OCI-LY3 (cell line): ENCODE measurements around the gene MYLK.

Experiments used
- H2AFZ ChIP-seq: fragments of 200-600, 300-600 bp; shearing (Covaris generic); 2 replicates; pipeline ENCODE4 v1.6.0; 2014; ENCODE audit warnings: antibody characterized with exemption, low read depth, low read length
- H3K27ac ChIP-seq: fragments of 200-600, 300-600 bp; sonication (generic); 2 replicates; pipeline ENCODE4 v1.5.1; 2014; ENCODE audit warnings: mild to moderate bottlenecking, low read length, moderate library complexity, mixed read lengths
- H3K27me3 ChIP-seq: fragments of 200-600, 300-600 bp; sonication (generic); 2 replicates; pipeline ENCODE4 v1.6.1; 2014; ENCODE audit warnings: low read depth, low read length, mixed read lengths
- H3K36me3 ChIP-seq: fragments of 200-600, 300-600 bp; sonication (generic); replicated peaks from 2 replicates; pipeline ENCODE3; 2014; ENCODE audit warnings: low read depth, low read length, mixed read lengths
- H3K4me1 ChIP-seq: fragments of 300-600, 200-600 bp; sonication (generic); 2 replicates; pipeline ENCODE4 v1.6.1; 2014; ENCODE audit warnings: low read length, mixed read lengths
- H3K4me2 ChIP-seq: fragments of 200-600, 300-600 bp; sonication (generic); 2 replicates; pipeline ENCODE4 v1.6.1; 2014; ENCODE audit warnings: low read length, mixed read lengths
- H3K4me3 ChIP-seq: fragments of 300-600, 200-600 bp; sonication (generic); 2 replicates; pipeline ENCODE4 v1.5.1; 2014; ENCODE audit warnings: antibody characterized with exemption, mild to moderate bottlenecking, low read length, moderate library complexity
- H3K79me2 ChIP-seq: fragments of 300-600, 200-600 bp; shearing (Covaris generic); 2 replicates; pipeline ENCODE4 v1.6.1; 2014; ENCODE audit warnings: mild to moderate bottlenecking, low read length, mixed read lengths
- H3K9ac ChIP-seq: fragments of 300-600, 200-600 bp; shearing (Covaris generic); 2 replicates; pipeline ENCODE4 v1.6.0; 2014; ENCODE audit warnings: mild to moderate bottlenecking, low read length, moderate library complexity
- H3K9me3 ChIP-seq: fragments of 200-600, 300-600 bp; shearing (Covaris generic); 2 replicates; pipeline ENCODE4 v1.6.1; 2014; ENCODE audit warnings: low read length, mixed read lengths; ENCODE audit not compliant: insufficient read depth
- H4K20me1 ChIP-seq: fragments of 200-600, 300-600 bp; sonication (generic); 2 replicates; pipeline ENCODE4 v1.6.1; 2016; ENCODE audit warnings: low read length, mixed read lengths; ENCODE audit not compliant: insufficient read depth
- EZH2phosphoT487 ChIP-seq: fragments of 200-600 bp; shearing (Covaris generic); IDR thresholded peaks from 2 replicates; pipeline ENCODE4 v1.6.1; 2018; ENCODE audit warnings: antibody characterized with exemption, mixed run types, low read depth
- TF ChIP-seq, protein P1 (sequence below): fragments of 200-600, 300-600 bp; sonication (generic); IDR thresholded peaks from 2 replicates; pipeline ENCODE4 v1.5.1; 2014; ENCODE audit warnings: antibody characterized with exemption, low read length, low read depth

Gene MYLK

DNA sequence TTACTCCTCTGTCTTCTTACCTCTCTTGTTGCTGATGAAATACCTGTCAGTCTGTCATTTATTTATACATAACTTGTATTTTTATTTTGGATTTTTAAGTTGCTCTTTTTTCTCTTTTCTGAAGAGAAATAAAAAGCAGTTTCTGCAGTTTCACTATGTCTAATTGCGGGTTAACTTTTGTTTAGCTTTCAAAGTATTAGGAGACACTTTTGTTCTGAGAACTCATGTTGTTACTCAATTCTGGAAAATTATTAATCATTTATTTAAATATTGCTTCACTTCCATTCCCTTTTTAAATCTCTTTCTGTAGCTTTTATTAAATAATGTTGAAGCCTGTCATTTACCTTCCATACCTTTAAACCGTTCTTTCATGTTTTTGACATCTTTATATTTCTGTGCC, 29.2 kb downstream of the MYLK start:
- H3K4me2 ChIP-seq: no peak overlapping the region
- no peaks in the 10 kb centered on the region for H3K27me3 ChIP-seq
- H2AFZ ChIP-seq: no peak overlapping the region
- no peak overlapping the region for H3K27ac ChIP-seq
- no peaks in the 10 kb centered on the region for H3K79me2 ChIP-seq
- H3K4me3 ChIP-seq: no peak overlapping the region
- no peaks in the 10 kb centered on the region for H3K4me1 ChIP-seq
- H3K9ac ChIP-seq: no peak overlapping the region
- H3K9me3 ChIP-seq: no peaks in the 10 kb centered on the region
- no peaks in the 10 kb centered on the region for H4K20me1 ChIP-seq
- no peak for TF ChIP-seq EZH2phosphoT487
- TF ChIP-seq, protein P1, sequence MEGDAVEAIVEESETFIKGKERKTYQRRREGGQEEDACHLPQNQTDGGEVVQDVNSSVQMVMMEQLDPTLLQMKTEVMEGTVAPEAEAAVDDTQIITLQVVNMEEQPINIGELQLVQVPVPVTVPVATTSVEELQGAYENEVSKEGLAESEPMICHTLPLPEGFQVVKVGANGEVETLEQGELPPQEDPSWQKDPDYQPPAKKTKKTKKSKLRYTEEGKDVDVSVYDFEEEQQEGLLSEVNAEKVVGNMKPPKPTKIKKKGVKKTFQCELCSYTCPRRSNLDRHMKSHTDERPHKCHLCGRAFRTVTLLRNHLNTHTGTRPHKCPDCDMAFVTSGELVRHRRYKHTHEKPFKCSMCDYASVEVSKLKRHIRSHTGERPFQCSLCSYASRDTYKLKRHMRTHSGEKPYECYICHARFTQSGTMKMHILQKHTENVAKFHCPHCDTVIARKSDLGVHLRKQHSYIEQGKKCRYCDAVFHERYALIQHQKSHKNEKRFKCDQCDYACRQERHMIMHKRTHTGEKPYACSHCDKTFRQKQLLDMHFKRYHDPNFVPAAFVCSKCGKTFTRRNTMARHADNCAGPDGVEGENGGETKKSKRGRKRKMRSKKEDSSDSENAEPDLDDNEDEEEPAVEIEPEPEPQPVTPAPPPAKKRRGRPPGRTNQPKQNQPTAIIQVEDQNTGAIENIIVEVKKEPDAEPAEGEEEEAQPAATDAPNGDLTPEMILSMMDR: no peak
- no peaks in the 10 kb centered on the region for H3K36me3 ChIP-seq

DNA sequence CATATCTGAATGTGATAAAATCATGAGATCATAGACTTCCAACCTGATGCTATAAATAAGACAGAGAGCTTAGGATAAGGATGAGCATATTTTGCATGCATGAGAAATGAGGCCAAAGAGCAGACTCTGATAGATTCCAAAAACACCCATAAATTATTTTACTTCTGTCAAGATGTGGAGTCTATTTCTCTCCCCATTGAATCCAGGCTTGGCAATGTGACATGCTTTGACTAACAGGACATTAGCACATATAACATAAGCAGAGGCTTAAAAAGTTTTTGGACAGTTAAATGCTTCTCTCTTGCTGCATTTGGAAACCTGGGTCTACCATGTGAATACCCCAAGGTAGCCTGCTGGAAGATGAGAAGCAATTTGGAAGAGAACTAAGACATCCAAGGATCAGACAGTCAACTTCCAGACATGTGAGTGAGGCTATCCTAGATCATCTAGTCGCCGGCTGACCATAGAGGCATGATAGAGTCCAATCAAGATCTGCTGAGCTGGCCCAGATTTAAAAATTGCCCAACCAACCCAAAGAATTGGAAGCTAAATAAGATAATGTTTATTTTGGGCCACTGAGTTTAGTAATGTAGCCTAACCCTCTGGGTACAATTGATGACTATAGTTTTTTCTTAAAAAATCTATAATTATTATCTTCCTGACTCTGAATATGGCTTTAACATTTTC, 30.3 kb downstream of the MYLK start:
- H2AFZ ChIP-seq: no peak overlapping the region
- H4K20me1 ChIP-seq: no peaks in the 10 kb centered on the region
- H3K9me3 ChIP-seq: no peaks in the 10 kb centered on the region
- H3K4me3 ChIP-seq: no peak overlapping the region
- no peak overlapping the region for H3K4me2 ChIP-seq
- no peaks in the 10 kb centered on the region for H3K27me3 ChIP-seq
- TF ChIP-seq, protein P1: no peak
- TF ChIP-seq EZH2phosphoT487: no peak
- no peak overlapping the region for H3K9ac ChIP-seq
- H3K4me1 ChIP-seq: no peaks in the 10 kb centered on the region
- H3K79me2 ChIP-seq: no peaks in the 10 kb centered on the region
- H3K36me3 ChIP-seq: no peaks in the 10 kb centered on the region
- no peak overlapping the region for H3K27ac ChIP-seq

DNA sequence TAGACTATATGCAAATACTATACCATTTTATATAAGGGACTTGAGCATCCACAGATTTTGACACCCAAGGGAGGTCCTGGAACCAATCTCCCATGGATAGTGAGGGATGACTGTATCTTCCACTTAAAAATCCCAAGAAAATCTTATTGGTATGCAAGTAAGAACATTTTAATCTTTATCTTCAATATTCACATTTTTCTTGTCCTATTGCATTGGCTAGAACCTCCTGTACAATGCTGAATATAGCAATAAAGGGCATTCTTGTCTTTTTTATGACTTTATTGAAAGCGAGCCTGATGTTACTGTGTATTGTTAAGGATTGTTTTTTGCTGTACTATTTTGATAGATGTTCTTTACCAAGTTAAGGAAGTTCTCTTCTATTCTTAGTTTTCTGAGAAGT, 36.9 kb downstream of the MYLK start:
- no peak overlapping the region for H3K9ac ChIP-seq
- H3K27me3 ChIP-seq: no peaks in the 10 kb centered on the region

DNA sequence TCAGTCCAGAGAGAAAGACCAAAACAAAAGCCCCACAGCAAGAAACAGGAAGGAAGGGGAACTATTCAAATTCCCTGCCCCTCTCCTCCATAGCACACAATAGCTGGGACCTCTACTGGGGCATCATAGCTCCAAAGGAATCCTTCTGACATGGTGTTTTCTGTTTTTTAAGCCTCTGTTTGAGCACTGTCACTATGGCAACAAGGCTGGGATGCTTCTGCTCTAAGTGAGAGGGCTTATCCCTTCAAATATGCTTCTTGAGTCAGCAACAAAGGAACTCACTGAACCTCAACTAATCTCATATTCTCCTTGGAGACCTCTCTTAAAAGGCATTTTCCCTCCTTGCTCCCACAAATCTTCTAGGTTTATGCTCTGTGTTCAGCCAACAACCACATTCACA, 40.5 kb downstream of the MYLK start:
- no peak overlapping the region for H3K4me3 ChIP-seq
- H3K27me3 ChIP-seq: no peaks in the 10 kb centered on the region; the same call in 1 of the 2 replicates
- no peak overlapping the region for H3K9ac ChIP-seq
- no peak overlapping the region for H3K4me2 ChIP-seq
- no peaks in the 10 kb centered on the region for H4K20me1 ChIP-seq
- H3K79me2 ChIP-seq: no peaks in the 10 kb centered on the region
- no peaks in the 10 kb centered on the region for H3K4me1 ChIP-seq
- H2AFZ ChIP-seq: no peak overlapping the region
- H3K27ac ChIP-seq: no peak overlapping the region
- no peak for TF ChIP-seq EZH2phosphoT487
- TF ChIP-seq, protein P1: no peak
- no peaks in the 10 kb centered on the region for H3K36me3 ChIP-seq
- peaks cover 9% of the 10 kb centered on the region; the same call in 1 of the 2 replicates for H3K9me3 ChIP-seq

More for the DNA sequence above, 36.9 kb downstream of the MYLK start:
- Histone ChIP-seq H3K4me3 (no peak overlapping the region), H3K9me3 (peaks cover 9% of the 10 kb centered on the region; the same call in 1 of the 2 replicates), H3K79me2 (no peaks in the 10 kb centered on the region), H3K36me3 (no peaks in the 10 kb centered on the region), H2AFZ (no peak overlapping the region), H4K20me1 (no peaks in the 10 kb centered on the region), H3K27ac (no peak overlapping the region), H3K4me1 (no peaks in the 10 kb centered on the region), H3K4me2 (no peak overlapping the region)
- TF ChIP-seq, protein P1: no peak
- TF ChIP-seq EZH2phosphoT487: no peak
